ENCODE results near the gene EXT2.

GRCh38 chr11:44246726-44247125 lies 151.2 kb downstream of the EXT2 start:
- no peak; the same call in 1 of the 2 replicates for TF ChIP-seq TCF4 (CRISPR knock-in tag; IDR thresholded peaks at IDR 0.05; ENCODE audit: borderline replicate concordance)
- TF ChIP-seq ISL1 (CRISPR knock-in tag; IDR thresholded peaks at IDR 0.05): no peak
- no peak for TF ChIP-seq PPARA (CRISPR knock-in tag; IDR thresholded peaks at IDR 0.05; ENCODE audit: borderline replicate concordance)
